ENCODE data around the gene SERPINB12.
A peak's percentile ranks its signal among the peaks of the same experiment; 100 is the strongest.

Gene SERPINB12, protein sequence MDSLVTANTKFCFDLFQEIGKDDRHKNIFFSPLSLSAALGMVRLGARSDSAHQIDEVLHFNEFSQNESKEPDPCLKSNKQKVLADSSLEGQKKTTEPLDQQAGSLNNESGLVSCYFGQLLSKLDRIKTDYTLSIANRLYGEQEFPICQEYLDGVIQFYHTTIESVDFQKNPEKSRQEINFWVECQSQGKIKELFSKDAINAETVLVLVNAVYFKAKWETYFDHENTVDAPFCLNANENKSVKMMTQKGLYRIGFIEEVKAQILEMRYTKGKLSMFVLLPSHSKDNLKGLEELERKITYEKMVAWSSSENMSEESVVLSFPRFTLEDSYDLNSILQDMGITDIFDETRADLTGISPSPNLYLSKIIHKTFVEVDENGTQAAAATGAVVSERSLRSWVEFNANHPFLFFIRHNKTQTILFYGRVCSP

DNA sequence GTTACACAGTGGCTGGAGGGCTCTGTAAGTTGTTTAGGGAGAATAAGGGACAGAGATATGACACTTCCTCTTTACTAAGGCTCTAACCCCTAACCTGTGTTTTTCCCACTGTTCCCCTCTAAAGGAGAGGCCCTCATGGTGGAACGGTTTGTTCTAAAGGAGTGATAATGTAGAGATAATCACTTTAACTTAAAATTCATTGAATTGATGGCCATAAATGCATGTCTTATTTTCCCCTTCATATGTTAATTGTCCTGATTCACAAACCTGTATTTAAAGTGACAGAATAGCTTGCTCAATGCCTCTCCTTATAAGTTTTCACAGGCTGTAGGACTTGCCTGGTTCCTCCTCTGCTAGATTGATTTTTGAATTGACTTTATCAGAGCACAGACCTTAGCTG, at the start of gene SERPINB12:
TSS of gene SERPINB12 (plus strand) at position 301 of the 400 bp plus-strand sequence. CDS start 13,791 bp downstream, outside the sequence.
- DNase-seq (ENCODE audit: low read depth, low spot score) = no peak

DNA sequence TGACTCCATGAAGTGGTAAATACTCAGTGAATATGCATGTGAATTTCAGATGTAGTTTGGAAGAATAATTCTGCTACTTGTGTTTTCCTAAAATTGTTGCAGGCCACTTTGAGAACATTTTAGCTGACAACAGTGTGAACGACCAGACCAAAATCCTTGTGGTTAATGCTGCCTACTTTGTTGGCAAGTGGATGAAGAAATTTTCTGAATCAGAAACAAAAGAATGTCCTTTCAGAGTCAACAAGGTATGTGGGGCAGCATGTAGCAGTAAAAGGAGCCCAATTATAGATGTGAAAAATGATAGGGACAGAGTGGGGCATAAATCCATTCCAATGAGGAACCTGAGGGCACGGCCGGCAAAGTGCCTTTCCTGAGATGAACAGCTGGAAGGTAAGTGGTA, 49.3 kb upstream of the SERPINB12 start:
- no peak for DNase-seq (ENCODE audit: low read depth, low spot score)

DNA sequence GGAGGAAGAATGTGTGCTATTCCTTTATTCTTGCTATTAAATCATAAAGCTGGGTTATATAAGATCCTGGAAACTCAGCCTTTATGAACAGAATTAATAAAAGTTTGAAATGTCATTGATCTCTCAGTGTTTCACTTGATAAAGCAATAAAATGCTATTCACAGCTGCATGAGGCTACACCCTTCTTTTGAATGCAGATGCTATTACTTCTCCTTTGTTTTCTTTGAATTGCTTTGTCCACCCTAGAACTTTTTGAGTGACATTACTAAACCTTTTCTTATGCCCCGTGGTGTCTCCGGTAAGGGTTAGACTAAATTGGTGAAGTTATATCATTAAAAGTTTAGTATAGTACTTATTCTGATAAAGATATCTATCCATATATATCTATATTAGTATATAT, 46.5 kb upstream of the SERPINB12 start:
- DNase-seq (ENCODE audit: low read depth, low spot score) = no peak

DNA sequence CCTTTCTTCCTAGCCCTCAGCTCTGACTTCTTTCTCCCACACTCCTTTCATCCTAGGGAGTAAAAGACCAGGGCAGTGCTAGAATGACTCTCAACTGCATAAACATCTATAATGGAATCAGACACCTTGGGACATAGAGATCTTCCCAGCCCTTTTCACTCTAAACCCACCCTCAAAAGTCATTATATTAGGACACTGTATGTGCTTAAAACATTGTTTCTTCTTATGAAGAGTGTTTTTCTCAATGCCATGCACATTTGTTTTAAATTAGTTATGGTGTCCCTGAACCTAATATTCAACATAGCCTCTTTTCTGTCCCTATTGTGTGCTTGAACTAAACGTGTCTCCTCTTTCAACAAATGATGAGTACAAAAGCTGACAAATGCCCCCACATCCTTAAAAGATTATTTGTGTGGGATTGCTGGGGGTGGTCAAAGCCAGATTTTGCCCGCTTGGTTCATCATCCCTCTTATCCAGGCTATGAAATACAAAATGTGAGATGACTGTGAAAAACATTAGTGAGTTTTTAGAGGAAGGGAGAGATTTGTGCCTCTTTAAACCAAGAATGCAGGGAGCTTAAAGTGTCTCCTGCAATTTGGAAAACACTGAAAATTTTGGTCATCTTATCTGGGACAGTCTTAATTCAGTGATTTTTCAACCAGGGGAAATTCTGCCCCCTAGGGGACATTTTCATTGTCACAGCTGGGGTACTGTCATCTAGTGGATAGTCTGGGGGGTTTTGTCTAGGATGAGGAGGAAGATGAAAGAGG, 36.4 kb upstream of the SERPINB12 start:
- DNase-seq (ENCODE audit: low read depth, low spot score) = no peak

DNA sequence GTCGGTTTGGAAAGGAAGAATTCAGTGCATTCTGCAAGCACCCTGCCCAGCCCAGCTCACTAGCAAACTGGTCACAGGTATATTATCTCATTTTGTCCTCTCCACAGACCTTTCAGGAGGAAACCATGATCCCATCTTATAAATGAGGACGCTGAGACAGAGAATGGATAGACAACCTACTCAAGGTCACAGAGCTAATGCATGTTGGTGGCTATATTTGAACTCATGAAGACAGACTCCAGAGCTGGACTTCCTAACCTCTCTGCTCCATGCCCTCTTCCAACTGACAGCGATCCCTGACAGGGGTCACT, 35.9 kb upstream of the SERPINB12 start:
- no peak for DNase-seq (ENCODE audit: low read depth, low spot score)

DNA sequence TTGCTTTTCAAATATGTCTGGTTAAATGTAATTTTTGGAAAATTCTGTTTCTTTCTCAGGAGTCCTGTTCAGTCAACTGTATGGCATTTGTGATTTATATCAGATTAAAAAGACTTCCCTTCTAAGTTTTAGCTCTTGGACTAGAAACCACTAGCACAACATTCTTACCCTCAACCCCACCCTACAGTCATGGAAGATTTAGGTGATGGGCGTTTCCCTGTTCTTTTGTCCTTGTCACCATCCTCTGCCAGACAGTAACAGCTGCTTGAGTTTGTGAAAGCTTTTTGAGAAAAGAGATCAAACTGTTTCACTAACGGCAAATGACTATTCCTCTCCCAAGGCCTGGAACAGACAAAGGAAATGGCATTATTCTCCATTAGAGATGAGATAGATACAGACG, 33.6 kb upstream of the SERPINB12 start:
- no peak for DNase-seq (ENCODE audit: low read depth, low spot score)

DNA sequence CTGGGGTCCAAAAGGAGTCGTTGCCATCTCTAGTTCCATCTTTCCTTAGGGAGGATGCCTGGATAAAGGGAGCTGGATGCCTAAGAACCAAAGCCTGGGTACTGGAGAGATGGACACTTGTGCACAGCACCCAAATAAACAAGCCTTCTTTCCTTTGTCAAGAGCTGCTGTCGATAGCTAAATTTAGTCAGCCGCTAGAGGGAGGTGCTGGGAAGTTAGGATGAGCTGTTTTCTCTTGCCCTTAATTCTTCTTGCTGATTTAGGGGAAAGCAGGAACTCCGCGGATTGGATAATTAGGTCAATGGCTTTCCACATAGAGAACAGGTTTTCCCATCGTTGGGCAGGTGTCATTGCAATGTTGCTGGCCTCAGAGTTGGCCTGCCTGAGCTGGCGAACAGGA, 30.9 kb upstream of the SERPINB12 start:
- DNase-seq (ENCODE audit: low read depth, low spot score) = no peak

DNA sequence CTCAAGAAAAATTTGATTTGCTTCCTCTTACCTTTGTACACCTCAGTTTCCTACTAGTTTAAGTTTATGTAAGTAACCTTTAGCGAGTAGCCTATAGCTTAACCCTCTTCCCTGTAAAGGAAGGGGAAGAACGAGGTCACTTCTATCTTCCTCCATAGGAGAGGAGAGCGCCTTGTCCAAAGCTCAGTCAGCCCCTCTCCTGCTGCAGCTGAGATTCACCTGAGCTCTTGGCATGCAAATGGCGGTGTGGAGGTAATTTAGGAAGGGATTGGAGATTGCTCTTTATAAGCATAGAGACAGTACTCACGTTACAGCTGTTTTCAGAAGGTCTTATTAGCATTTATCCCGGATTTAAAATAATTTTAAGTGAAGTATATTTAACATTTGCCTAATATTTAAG, 27.8 kb upstream of the SERPINB12 start:
- no peak for DNase-seq (ENCODE audit: low read depth, low spot score)

DNA sequence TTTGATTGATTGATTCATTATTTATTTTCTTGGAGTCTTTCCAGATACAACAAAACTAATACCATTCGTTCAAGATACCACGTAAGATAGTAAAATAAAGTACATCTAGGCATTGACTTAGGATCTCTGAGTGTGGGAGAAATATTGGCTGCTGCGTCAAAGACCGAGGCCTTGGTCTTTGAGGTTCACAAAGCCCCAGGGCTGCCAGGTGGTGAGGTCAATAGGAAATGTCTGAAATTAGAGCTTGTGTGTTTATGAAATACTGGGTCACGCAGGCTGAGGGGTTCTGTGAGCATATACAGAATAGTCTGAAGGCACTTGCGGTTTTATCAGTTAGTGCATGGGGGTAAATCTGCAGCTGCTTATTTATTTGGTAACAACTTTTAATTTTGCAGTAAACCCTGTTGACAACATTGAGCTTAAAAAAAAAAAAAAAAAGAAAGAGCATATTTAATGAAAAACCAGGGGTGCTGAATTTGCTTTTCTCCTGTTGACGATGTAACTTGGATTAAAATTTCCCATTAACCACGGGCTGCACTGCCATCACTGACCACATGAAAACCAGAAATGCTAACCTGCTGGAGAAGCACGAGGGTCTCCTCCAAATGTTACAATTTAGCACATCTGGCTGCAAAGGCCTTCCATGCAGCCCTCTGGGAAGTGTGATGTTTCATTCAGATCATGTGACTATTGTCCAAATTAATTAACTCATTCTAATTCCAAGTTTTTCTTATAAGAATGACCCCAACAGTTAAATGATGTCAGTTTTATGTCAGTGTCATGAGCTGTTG, 27.1 kb upstream of the SERPINB12 start:
- DNase-seq (ENCODE audit: low read depth, low spot score) = no peak

DNA sequence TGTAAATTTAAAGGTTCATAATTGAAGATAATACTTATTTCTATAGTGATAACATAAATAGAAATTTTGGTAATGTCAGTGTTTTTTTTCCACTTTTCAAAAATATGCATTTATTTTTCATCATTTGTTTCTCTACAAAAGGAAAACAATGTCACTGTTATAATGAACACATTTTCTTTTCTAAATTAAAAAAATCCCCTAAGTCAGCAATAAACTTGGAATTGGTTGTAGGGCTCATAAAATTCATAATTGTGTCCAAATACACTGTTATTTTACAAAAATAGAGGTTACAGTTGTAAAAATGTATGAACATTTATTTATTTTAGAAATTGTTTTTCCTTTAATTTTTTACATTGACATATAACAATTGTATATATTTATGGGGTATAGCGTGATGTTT, 26.4 kb upstream of the SERPINB12 start:
- no peak for DNase-seq (ENCODE audit: low read depth, low spot score)

DNA sequence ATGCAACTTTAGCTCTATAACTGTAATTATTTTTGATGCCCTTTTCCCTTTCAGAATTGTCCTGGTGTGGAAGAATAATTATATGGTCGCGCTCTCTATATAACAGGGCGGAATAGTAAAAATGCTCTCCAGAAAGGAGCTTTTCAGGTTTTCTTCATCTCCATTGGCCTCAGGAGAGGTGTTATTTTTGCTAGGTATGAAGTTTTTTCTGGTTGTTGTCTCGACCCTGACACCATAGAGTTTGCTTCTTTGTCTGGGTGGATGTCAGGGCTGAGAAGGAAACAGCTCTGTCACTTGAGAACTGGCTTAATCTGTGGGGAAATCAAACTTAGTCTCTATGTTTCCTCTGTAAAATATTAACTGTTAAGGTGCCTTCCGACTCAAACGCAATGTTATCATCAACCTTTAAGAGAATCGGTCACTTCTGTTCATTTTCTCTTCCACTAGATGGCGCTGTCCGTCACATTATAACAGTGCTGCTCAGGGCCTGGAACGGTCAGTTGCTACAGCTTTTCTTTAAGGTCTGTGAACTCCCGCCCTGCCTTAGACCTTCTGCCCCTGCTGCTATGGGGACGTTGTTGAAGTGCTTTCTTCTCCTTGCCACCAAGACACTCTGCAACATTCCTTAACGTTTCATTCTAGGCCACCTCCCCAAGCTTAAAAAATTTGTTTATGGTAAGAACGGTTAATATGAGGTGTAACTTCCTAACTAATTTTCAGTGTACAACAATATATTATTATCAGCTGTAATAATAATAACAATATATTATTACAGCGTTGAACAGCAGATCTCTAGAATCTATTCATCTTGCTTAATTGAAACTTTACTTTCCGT, 23.8 kb upstream of the SERPINB12 start:
- peak; percentile 31 for DNase-seq (ENCODE audit: low read depth, low spot score)

DNA sequence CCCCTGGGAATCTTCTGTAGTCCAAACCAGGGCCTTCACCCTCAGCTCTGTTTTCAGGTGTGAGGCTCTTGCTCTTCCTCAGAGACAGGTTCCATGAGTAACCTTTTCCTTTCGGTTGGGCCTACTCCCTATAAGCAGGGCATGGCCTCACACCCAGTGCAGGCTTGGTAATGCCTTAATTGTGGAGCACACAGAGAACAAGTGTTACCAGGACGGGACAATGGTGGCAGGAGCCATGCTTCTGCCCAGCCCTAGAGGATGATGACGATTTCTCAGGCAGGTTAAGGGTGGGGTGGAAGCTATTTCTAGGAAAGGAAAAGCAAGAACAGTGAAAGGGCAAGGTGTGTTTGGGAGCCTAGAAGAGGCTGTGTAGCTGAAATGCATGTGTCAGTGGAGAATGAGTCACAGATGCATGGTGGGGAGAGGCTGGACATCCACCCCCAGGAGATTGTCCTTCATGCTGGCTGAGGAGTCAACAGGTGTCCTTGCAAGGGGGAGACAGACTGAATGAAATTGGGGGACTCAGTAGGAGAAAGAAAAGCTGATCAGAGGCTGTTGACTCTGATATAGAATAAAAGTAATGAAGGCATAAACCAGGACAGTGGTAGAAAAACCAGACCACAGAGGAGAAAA, 22.0 kb upstream of the SERPINB12 start:
- no peak for DNase-seq (ENCODE audit: low read depth, low spot score)

DNA sequence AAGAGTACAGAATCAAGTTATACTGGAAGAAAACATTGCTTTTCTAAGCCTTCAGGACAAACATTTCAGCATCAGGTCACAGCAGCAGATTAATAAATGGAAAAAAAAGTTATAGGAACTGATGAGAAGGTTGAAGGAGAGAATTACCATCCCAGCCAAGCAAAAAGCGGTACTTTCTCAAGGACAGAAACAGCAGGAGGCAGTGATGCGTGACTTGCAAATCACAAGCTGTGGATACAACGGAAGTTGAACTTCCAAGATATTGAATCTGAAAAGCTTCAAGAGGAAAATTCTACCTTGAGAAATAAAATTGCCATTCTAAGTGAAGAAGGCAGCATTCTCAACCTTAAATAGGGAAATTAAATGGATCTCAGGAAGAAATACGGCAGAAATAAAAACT, 18.5 kb upstream of the SERPINB12 start:
- no peak for DNase-seq (ENCODE audit: low read depth, low spot score)

DNA sequence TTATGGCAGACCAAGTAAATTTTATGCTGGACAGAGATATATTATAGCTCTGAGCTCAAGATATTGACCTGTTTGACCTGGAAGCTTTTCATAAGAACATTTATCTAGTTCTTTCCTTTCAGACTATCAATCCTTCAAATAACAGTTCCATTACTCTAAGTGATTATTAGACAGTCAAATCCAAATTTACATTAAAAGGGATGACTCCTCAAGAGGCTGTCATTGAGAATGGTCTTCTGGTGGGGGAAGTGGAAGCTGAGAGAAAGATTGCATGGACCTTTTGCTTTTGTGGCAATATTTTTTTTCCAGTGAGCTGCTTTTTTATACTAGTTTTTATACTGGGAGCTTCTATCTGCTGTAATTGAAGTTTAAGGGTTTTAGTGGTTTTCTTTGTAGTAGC, 14.9 kb upstream of the SERPINB12 start:
- DNase-seq (ENCODE audit: low read depth, low spot score) = no peak

DNA sequence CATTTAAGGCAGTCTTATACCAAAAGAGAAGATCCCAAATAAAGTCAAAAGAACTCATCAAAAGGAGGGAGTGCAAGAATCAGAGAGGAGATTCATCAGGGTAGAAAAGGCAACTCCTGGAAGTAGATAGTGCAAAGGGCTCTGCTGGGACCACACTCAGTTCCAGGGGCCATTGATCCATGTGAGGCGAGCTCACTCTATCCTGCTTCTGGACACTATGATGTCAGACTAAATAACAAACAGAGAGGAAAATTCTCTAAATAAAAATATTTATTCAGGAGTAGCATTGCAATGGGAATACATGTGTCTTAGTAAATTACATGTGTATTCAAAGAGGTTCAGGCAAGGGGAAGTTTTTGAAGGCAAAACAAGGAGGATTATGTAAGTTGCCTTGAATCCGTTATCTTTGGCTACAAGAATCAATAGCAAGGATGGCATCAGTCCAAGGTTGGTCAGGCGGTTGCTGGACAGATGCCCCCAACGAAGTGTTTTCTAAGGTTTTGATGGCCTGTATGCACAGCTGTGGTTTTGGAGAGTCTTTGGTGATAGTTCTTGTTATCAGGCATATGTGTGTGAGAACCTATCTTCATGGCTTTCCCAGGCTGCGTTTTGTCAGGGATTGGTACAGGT, 13.2 kb upstream of the SERPINB12 start:
- no peak for DNase-seq (ENCODE audit: low read depth, low spot score)

DNA sequence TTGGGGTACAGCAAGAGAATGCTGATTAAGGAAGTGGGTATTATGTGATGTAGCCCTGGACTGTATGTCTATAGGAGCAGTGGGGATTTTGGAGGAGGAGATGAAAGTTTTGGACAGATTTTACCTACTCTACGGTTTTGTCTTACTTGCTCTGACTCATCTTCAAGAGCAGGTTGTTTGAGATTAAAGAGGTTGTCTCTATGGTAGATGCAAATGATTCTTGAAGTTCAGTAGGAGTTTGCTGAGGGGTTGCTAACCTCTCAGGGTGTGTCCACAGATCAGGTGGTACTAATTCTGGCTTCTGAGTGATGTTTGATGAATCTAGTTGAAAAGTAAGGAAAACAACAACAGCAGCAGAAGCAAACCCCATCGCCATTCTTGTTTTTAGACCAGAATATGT, 9.7 kb upstream of the SERPINB12 start:
- DNase-seq (ENCODE audit: low read depth, low spot score) = no peak

DNA sequence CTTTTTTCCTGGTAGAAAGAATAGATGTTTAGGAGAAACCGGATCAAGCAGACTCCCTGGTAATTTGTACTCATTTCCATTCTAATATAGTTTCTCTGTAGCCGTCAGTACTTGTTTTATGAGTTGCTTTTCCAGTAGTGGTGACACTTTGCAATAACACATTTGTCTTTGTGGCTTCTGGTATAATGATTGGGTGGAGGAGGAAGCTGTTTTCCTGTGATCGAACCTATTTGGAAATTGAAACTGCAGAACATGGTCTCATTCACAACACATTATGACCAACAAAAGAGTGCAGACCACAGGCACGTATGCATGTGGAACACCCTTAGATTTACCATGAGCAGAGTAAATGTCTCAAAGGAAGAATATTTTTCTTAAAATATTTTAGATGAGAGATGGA, 7.6 kb upstream of the SERPINB12 start:
- DNase-seq (ENCODE audit: low read depth, low spot score) = no peak

DNA sequence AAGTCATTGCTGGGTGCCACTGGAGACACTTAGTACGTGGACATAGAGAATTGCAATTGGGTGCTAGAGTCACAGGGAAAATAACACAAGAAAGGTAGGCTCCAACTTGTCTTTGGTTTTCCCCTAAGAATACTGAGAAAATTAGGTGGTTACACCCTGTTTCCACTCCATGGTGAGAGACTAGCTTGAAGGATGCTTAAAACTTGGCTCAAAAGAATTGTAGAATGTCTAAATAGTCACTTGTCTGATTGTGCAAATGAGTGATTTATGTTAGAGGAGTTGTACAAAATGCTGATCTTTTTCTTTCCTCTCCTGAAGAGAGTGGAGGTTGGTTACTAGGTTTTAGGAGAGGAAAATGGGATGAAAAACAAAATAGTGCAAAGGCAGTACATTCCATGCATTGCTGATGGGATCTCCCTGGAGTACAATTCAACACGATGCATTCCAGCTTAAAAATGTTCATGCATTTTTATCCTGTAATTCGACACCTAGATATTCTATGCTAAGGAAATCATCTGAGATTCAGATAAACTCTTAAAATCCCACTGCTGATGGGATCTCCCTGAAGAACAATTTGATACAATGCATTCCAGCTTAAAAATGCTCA, 2.2 kb upstream of the SERPINB12 start:
- DNase-seq (ENCODE audit: low read depth, low spot score) = no peak

DNA sequence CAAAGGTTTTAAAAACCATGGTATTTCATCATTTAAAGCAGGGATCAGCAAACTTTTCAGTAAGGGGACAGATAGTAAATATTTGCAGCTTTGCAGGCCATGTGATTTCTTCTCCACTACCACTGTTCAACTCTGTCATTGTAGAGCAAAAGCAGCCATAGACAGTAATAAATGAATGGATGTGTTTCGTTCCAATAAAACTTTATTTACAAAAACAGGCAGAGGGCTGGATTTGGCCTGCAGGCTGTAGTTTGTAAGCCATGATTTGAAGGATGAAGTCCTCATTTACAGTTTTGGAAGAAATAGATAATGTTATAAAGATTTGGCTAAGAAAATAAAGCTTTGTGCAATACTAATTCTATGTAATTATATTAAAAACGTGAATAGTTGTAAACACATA, 1.8 kb downstream of the SERPINB12 start:
- no peak for DNase-seq (ENCODE audit: low read depth, low spot score)

DNA sequence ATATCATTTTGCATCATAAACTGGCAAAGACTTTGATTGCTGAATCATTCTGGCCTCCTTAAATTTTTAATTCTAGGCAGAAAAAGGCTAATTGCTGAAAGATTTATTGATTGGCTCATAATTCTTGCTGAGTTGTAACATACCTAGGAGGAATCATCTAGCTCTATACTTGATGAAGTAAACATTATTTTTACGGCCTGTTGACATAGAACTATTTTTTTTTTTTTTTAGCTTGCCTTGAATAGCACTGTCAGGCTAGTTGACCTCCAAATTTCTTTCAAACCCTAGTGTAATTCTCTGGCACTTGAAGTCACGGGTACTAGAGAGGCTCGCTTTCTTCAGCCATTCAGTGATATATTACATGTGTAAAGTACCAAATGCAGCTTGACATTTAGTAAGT, 2.8 kb downstream of the SERPINB12 start:
- no peak for DNase-seq (ENCODE audit: low read depth, low spot score)
